ENCODE data around the gene GAS7.
A peak's percentile ranks its signal among the peaks of the same experiment; 100 is the strongest.

Gene GAS7

GRCh38 chr17:10200016-10200415 lies 1.6 kb upstream of the GAS7 start:
- no peak for DNase-seq

- DNase-seq, result no peak
Observed at GRCh38 chr17:10197721-10198508, 491 bp downstream of the GAS7 start.

GRCh38 chr17:10197362-10197720 lies 1.1 kb downstream of the GAS7 start:
- DNase-seq, result no peak

- DNase-seq, result no peak
Observed at GRCh38 chr17:10196941-10197340, 1.5 kb downstream of the GAS7 start.

- no peak for DNase-seq
Observed at GRCh38 chr17:10196384-10196895, 2.0 kb downstream of the GAS7 start.

GRCh38 chr17:10195090-10195805 lies 3.2 kb downstream of the GAS7 start:
- no peak for DNase-seq

- no peak for DNase-seq
Observed at GRCh38 chr17:10193632-10194031, 4.8 kb downstream of the GAS7 start.

- DNase-seq, result no peak
Observed at GRCh38 chr17:10192972-10193371, 5.4 kb downstream of the GAS7 start.

- DNase-seq, result no peak
Observed at GRCh38 chr17:10192461-10192860, 5.9 kb downstream of the GAS7 start.

- no peak for DNase-seq
Observed at GRCh38 chr17:10187456-10187855, 10.9 kb downstream of the GAS7 start.

- DNase-seq, result no peak
Observed at GRCh38 chr17:10186771-10187410, 11.5 kb downstream of the GAS7 start.

- no peak for DNase-seq
Observed at GRCh38 chr17:10183931-10184930, 14.2 kb downstream of the GAS7 start.

- no peak for DNase-seq
Observed at GRCh38 chr17:10182785-10183184, 15.6 kb downstream of the GAS7 start.

- peak; percentile 54 for DNase-seq
Observed at GRCh38 chr17:10178506-10178991, 19.9 kb downstream of the GAS7 start.

GRCh38 chr17:10177913-10178505 lies 20.4 kb downstream of the GAS7 start:
- no peak for DNase-seq

- DNase-seq, result no peak
Observed at GRCh38 chr17:10177131-10177912, 21.1 kb downstream of the GAS7 start.

GRCh38 chr17:10173913-10174312 lies 24.5 kb downstream of the GAS7 start:
- peak; percentile 48 for DNase-seq

GRCh38 chr17:10172778-10173177 lies 25.6 kb downstream of the GAS7 start:
- no peak for DNase-seq

GRCh38 chr17:10172241-10172741 lies 26.1 kb downstream of the GAS7 start:
- DNase-seq, result peak; percentile 97

GRCh38 chr17:10171581-10171981 lies 26.8 kb downstream of the GAS7 start:
- DNase-seq, result peak; percentile 36

GRCh38 chr17:10171122-10171571 lies 27.3 kb downstream of the GAS7 start:
- no peak for DNase-seq
